HepG2 (cell line): ENCODE results near the gene DMAC2L. TPM values are rescaled to one million over a fixed set of nuclear protein-coding genes. Genes with fewer than 3 reads are reported as not detected.

Source experiments
- ATAC-seq: fragments of 200-7000 bp; cut with Tn5 transposase; 3 replicates; pipeline ENCODE4 v1.9.1; 2020; ENCODE audit warnings: mild to moderate bottlenecking, moderate library complexity
- BruUV-seq: library from RNA; stranded (reverse); fragments of 400-500 nt; replicated peaks from 2 replicates; lab custom pipeline; 2021; lab: Mats Ljungman, UMichigan
- CTCF ChIA-PET: fragments of 300-600 bp; formaldehyde crosslinking; extraction: SDS; loops from one replicate; lab custom pipeline; 2021; ENCODE audit warnings: low total read pairs, inconsistent platforms, low intra/inter-chr PET ratio; lab: Yijun Ruan, JAX
- POLR2A ChIA-PET: fragments of 350-600 bp; sonication (Branson Sonifier 250); formaldehyde crosslinking; loops from one replicate; lab custom pipeline; 2020; ENCODE audit warnings: antibody characterized with exemption, inconsistent platforms; lab: Yijun Ruan, JAX
- DNase-seq: peaks from one replicate; pipeline ENCODE4 v3.0.0-alpha.2; 2015; ENCODE audit warnings: low spot score
- FAIRE-seq: peaks from 3 replicates; lab custom pipeline; 2011; peaks lifted over from hg19 to GRCh38; lab: Jason Lieb, UNC
- H2AFZ ChIP-seq: one replicate; pipeline ENCODE4 v1.6.1; 2011; ENCODE audit warnings: low read length, inconsistent platforms
- H3K27ac ChIP-seq: fragments of 300-600 bp; 3 replicates; pipeline ENCODE4 v1.8.0; 2011; ENCODE audit warnings: mixed run types, mild to moderate bottlenecking, mixed read lengths, low read length, inconsistent platforms; ENCODE audit not compliant: insufficient read depth; ENCODE audit errors: extremely low read length
- H3K27me3 ChIP-seq, 2 experiments: fragments of 200-600 bp in 1 of 2; 2 replicates in 1 of 2; 3 replicates in 1 of 2; pipeline versions ENCODE4 v1.6.0 to v1.8.0; 2011; ENCODE audit warnings: low read length in 2 of 2, mild to moderate bottlenecking in 2 of 2, moderate library complexity in 2 of 2, inconsistent platforms in 1 of 2; ENCODE audit not compliant: insufficient read depth in 2 of 2, control insufficient read depth in 1 of 2
- H3K36me3 ChIP-seq, 2 experiments: fragments of 200-600 bp in 1 of 2; replicated peaks in 1 of 2; 2 replicates in 1 of 2; 3 replicates in 1 of 2; pipeline versions ENCODE4 v1.5.1 to v1.8.0; 2011; ENCODE audit warnings: low read length in 2 of 2, inconsistent platforms in 1 of 2; ENCODE audit not compliant: insufficient read depth in 2 of 2, control insufficient read depth in 1 of 2
- H3K4me1 ChIP-seq: 2 replicates; pipeline ENCODE4 v1.5.1; 2012; ENCODE audit warnings: low read length, inconsistent platforms; ENCODE audit not compliant: insufficient read depth
- H3K4me2 ChIP-seq: 2 replicates; pipeline ENCODE4 v1.6.0; 2011; ENCODE audit warnings: low read depth, low read length, inconsistent platforms
- H3K4me3 ChIP-seq, 3 experiments: fragments of 200-600 bp in 1 of 3; sonication (generic), shearing (Covaris generic) in 1 of 3; replicated peaks in 1 of 3; 2 replicates each; pipeline ENCODE4 v1.5.1; 2011 to 2016; ENCODE audit warnings: low read length in 3 of 3, inconsistent platforms in 2 of 3, low read depth in 2 of 3, mild to moderate bottlenecking in 2 of 3, control low read depth in 1 of 3, mixed read lengths in 1 of 3; ENCODE audit not compliant: insufficient read depth in 1 of 3
- H3K79me2 ChIP-seq: one replicate; pipeline ENCODE4 v1.6.1; 2011; ENCODE audit warnings: low read length, inconsistent platforms; ENCODE audit not compliant: insufficient read depth
- H3K9ac ChIP-seq: 2 replicates; pipeline ENCODE4 v1.6.0; 2011; ENCODE audit warnings: mild to moderate bottlenecking, low read depth, low read length, inconsistent platforms; ENCODE audit not compliant: insufficient read depth
- H3K9me3 ChIP-seq: 2 replicates; pipeline ENCODE4 v1.5.1; 2012; ENCODE audit warnings: mild to moderate bottlenecking, low read length
- H4K20me1 ChIP-seq: 2 replicates; pipeline ENCODE4 v1.6.0; 2011; ENCODE audit warnings: inconsistent platforms, mild to moderate bottlenecking, low read length, moderate library complexity; ENCODE audit not compliant: insufficient read depth
- DDIT3 ChIP-seq: sonication (generic); formaldehyde crosslinking; IDR thresholded peaks from 2 replicates; pipeline ENCODE4 v1.4.0; 2020; ENCODE audit warnings: mild to moderate bottlenecking, missing genetic modification reagents
- KIAA2018 ChIP-seq: sonication (generic); formaldehyde crosslinking; IDR thresholded peaks from 2 replicates; pipeline ENCODE4 v1.5.0; 2020; ENCODE audit warnings: mild to moderate bottlenecking, missing genetic modification reagents, borderline replicate concordance
- MAF1 ChIP-seq: sonication (generic); formaldehyde crosslinking; IDR thresholded peaks from 2 replicates; pipeline ENCODE4 v1.5.0; 2020; ENCODE audit warnings: missing genetic modification reagents, borderline replicate concordance
- RFX3 ChIP-seq: IDR thresholded peaks from 2 replicates; pipeline ENCODE4 v1.6.1; 2016; ENCODE audit warnings: missing biosample characterization, missing genetic modification reagents
- TEF ChIP-seq: sonication (generic); formaldehyde crosslinking; IDR thresholded peaks from 2 replicates; pipeline ENCODE4 v1.5.0; 2020; ENCODE audit warnings: missing genetic modification reagents
- TFAP4 ChIP-seq: sonication (generic); IDR thresholded peaks from 2 replicates; pipeline ENCODE4 v1.6.1; 2016; ENCODE audit warnings: low read depth, borderline replicate concordance
- ZFY ChIP-seq: sonication (generic); formaldehyde crosslinking; IDR thresholded peaks from 2 replicates; pipeline ENCODE4 v1.4.0; 2020; ENCODE audit warnings: missing genetic modification reagents
- ZIK1 ChIP-seq: sonication (generic); formaldehyde crosslinking; IDR thresholded peaks from 2 replicates; pipeline ENCODE4 v1.5.0; 2020; ENCODE audit warnings: mild to moderate bottlenecking, low read depth, missing genetic modification reagents, borderline replicate concordance
- ZNF256 ChIP-seq: sonication (generic); formaldehyde crosslinking; conservative IDR thresholded peaks from 2 replicates; pipeline ENCODE4 v1.4.0; 2020; ENCODE audit warnings: missing genetic modification reagents
- ZNF280D ChIP-seq: sonication (generic); formaldehyde crosslinking; IDR thresholded peaks from 2 replicates; pipeline ENCODE4 v1.5.1; 2020; ENCODE audit warnings: mild to moderate bottlenecking, missing genetic modification reagents
- ZNF331 ChIP-seq: sonication (generic); formaldehyde crosslinking; IDR thresholded peaks from 2 replicates; pipeline ENCODE4 v1.4.0; 2020; ENCODE audit warnings: missing genetic modification reagents
- in situ Hi-C: cut with HindIII; loops from 2 replicates; pipeline ENCODE4 v1.10.0; 2017; ENCODE audit warnings: low pct_unique_long_range_greater_than_20kb; ENCODE audit not compliant: extremely low pct_ligation_motif_present
- intact Hi-C: fragments of 100-400 bp; cut with micrococcal nuclease; formaldehyde crosslinking; loops from one replicate; pipeline ENCODE4 v1.10.0; 2022; ENCODE audit not compliant: unreplicated experiment
- polyA plus RNA-seq, 8 experiments: library from polyadenylated mRNA; depleted of rRNA in 3 of 8; stranded (reverse) in 7 of 8; unstranded in 1 of 8; fragments of >200 nt; fragmentation: Illumina TruSeq in 4 of 8; extraction: Trizol in 4 of 8; gene quantifications; 2 replicates each; pipeline versions ENCODE4 v1.2.1 to v1.2.3, GENCODE V29; 2011 to 2016; ENCODE audit warnings: low read depth in 4 of 8, missing spikeins in 1 of 8, mixed read lengths in 1 of 8; ENCODE audit not compliant: insufficient read depth in 1 of 8
- total RNA-seq, 5 experiments: library from RNA; depleted of rRNA; stranded (reverse); fragments of >200 nt; fragmentation: Illumina TruSeq; extraction: Trizol; gene quantifications; 2 replicates each; pipeline ENCODE4 v1.2.3, GENCODE V29; 2016; ENCODE audit warnings: low read depth in 1 of 5

The DMAC2L gene
- total and polyA plus RNA-seq, 2 of the 13 experiments (the other 11 are each of a cell fraction or from before 2014, with no cell fraction given): 19.4 to 23.2 TPM

- TF ChIP-seq ZNF280D (CRISPR knock-in tag) (no peak), MAF1 (no peak), ZNF331 (CRISPR knock-in tag) (no peak), ZNF256 (CRISPR knock-in tag) (no peak), TEF (CRISPR knock-in tag) (no peak)
Observed at GRCh38 chr14:50272498-50272897, 39.6 kb upstream of the DMAC2L start (continued).

- no peaks in the 10 kb centered on the region for H3K9me3 ChIP-seq
- no peak overlapping the region for H3K4me3 ChIP-seq
- H3K9ac ChIP-seq: no peak overlapping the region
- H3K4me2 ChIP-seq: no peak overlapping the region
- H3K36me3 ChIP-seq: no peaks in the 10 kb centered on the region
- ATAC-seq (no peak), DNase-seq (no peak), FAIRE-seq (no peak)
- CTCF ChIA-PET: no interaction called here
- no TSS peak for BruUV-seq
- POLR2A ChIA-PET: no interaction called here
- no peaks in the 10 kb centered on the region for H4K20me1 ChIP-seq
- intact Hi-C loops (no loop called here), in situ Hi-C loops (no loop called here)
- no peak overlapping the region for H2AFZ ChIP-seq
- no peaks in the 10 kb centered on the region for H3K27me3 ChIP-seq
- H3K27ac ChIP-seq: no peak overlapping the region
- no peaks in the 10 kb centered on the region for H3K4me1 ChIP-seq
- H3K79me2 ChIP-seq: no peaks in the 10 kb centered on the region
- TF ChIP-seq ZIK1 (CRISPR knock-in tag) (no peak), RFX3 (CRISPR knock-in tag) (no peak), ZFY (CRISPR knock-in tag) (no peak), TFAP4 (no peak), KIAA2018 (no peak), DDIT3 (no peak)
Observed at GRCh38 chr14:50285861-50286260, 26.3 kb upstream of the DMAC2L start.
